ENCODE data around the gene VSTM2L. TPM values are rescaled to one million over a fixed set of nuclear protein-coding genes. Genes with fewer than 3 reads are reported as not detected.
A peak's percentile ranks its signal among the peaks of the same experiment; 100 is the strongest.

VSTM2L gene
- total RNA-seq, 1 donor from 2014 or later = 0.46 TPM

- H3K27me3 ChIP-seq (ENCODE audit: control insufficient read depth, insufficient read depth, low read length) = no peaks in the 10 kb centered on the region
- no peaks in the 10 kb centered on the region for H3K36me3 ChIP-seq (ENCODE audit: control insufficient read depth, insufficient read depth, low read length)
- DNase-seq (ENCODE audit: low read depth) = no peak
- H3K4me3 ChIP-seq (ENCODE audit: low read depth, low read length) = no peak overlapping the region
- TF ChIP-seq, protein P1, sequence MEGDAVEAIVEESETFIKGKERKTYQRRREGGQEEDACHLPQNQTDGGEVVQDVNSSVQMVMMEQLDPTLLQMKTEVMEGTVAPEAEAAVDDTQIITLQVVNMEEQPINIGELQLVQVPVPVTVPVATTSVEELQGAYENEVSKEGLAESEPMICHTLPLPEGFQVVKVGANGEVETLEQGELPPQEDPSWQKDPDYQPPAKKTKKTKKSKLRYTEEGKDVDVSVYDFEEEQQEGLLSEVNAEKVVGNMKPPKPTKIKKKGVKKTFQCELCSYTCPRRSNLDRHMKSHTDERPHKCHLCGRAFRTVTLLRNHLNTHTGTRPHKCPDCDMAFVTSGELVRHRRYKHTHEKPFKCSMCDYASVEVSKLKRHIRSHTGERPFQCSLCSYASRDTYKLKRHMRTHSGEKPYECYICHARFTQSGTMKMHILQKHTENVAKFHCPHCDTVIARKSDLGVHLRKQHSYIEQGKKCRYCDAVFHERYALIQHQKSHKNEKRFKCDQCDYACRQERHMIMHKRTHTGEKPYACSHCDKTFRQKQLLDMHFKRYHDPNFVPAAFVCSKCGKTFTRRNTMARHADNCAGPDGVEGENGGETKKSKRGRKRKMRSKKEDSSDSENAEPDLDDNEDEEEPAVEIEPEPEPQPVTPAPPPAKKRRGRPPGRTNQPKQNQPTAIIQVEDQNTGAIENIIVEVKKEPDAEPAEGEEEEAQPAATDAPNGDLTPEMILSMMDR (IDR thresholded peaks at IDR 0.05; ENCODE audit: insufficient read depth, low read length, poor library complexity, severe bottlenecking) = no peak
Measured at GRCh38 chr20:37991157-37991866, 88.4 kb downstream of the VSTM2L start.

DNA sequence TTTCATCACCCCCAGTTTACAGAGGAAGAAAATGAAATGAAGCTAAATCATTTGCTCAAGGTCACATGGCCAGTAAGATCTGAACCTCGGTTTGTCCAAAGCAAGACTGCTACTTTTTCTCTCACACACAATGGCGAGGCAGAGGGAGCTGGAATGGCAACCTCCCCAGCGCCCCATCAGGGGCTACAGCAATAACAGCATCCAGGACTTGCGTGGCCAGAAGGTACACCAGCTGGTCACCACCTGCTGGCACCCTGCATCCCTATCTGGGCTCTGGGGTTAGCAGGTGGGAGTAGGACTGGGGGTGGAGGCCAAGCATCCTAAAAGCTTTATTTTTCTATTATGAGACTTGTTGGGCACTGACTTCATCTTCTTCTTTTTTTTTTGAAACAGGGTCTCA is 89.0 kb downstream of the VSTM2L start:
- Histone ChIP-seq H3K36me3 (ENCODE audit: control insufficient read depth, insufficient read depth, low read length) (no peaks in the 10 kb centered on the region), H3K4me3 (ENCODE audit: low read depth, low read length) (no peak overlapping the region), H3K27me3 (ENCODE audit: control insufficient read depth, insufficient read depth, low read length) (no peaks in the 10 kb centered on the region)
- TF ChIP-seq, protein P1 (IDR thresholded peaks at IDR 0.05; ENCODE audit: insufficient read depth, low read length, poor library complexity, severe bottlenecking) = no peak
- DNase-seq (ENCODE audit: low read depth) = no peak

GRCh38 chr20:37992802-37993409 is 90.0 kb downstream of the VSTM2L start:
- no peaks in the 10 kb centered on the region for H3K36me3 ChIP-seq (ENCODE audit: control insufficient read depth, insufficient read depth, low read length)
- DNase-seq (ENCODE audit: low read depth) = no peak
- H3K4me3 ChIP-seq (ENCODE audit: low read depth, low read length) = no peak overlapping the region
- H3K27me3 ChIP-seq (ENCODE audit: control insufficient read depth, insufficient read depth, low read length) = no peaks in the 10 kb centered on the region
- TF ChIP-seq, protein P1 (IDR thresholded peaks at IDR 0.05; ENCODE audit: insufficient read depth, low read length, poor library complexity, severe bottlenecking) = peak; percentile 74

GRCh38 chr20:37994512-37994911 is 91.6 kb downstream of the VSTM2L start:
- no peaks in the 10 kb centered on the region for H3K36me3 ChIP-seq (ENCODE audit: control insufficient read depth, insufficient read depth, low read length)
- TF ChIP-seq, protein P1 (IDR thresholded peaks at IDR 0.05; ENCODE audit: insufficient read depth, low read length, poor library complexity, severe bottlenecking) = no peak
- DNase-seq (ENCODE audit: low read depth) = no peak

More at GRCh38 chr20:37994512-37994911, 91.6 kb downstream of the VSTM2L start:
- Histone ChIP-seq H3K27me3 (ENCODE audit: control insufficient read depth, insufficient read depth, low read length) (no peaks in the 10 kb centered on the region), H3K4me3 (ENCODE audit: low read depth, low read length) (no peak overlapping the region)

Other genes with a start within 250 kb of the VSTM2L start
- gene CTNNBL1, start 209.1 kb upstream of the VSTM2L start, total RNA-seq = 28.8 and 40.5 TPM in 2 replicates
- 18.8 and 26.3 TPM in 2 replicates for gene TTI1, start 130.3 kb downstream of the VSTM2L start, total RNA-seq
- 12.7 and 21.1 TPM in 2 replicates for gene RPRD1B, start 130.6 kb downstream of the VSTM2L start, total RNA-seq